ENCODE measurements around the gene ARHGAP32.

The ARHGAP32 gene

DNA sequence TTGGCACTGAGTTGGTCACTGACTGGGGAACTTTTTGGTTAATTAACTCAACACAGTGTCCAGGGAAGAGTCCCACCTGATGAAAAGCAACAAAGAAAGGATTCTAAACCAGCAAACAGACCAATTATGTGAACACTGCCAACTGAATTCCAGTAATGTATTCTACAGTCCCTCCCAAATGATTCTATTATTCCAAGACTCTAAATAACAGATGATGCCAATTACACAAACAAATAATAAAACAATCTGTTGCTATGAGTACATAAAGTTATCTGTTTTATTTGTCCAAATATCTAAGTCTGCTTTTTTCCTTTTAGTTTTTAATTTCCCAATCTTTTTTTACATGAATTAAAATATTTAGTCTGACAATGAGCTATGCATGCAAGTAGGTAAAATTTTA is 151.2 kb downstream of the ARHGAP32 start:
- no peak overlapping the region for H3K4me3 ChIP-seq (IDR thresholded peaks at IDR 0.05; ENCODE audit: insufficient read depth, low read depth, low read length)
- H3K79me2 ChIP-seq (ENCODE audit: insufficient read depth, low read depth) = no peaks in the 10 kb centered on the region
- no peak overlapping the region for H3K4me2 ChIP-seq
- no peaks in the 10 kb centered on the region for H3K4me1 ChIP-seq (ENCODE audit: low read depth, poor library complexity, severe bottlenecking)
- no peaks in the 10 kb centered on the region for H4K20me1 ChIP-seq (ENCODE audit: insufficient read depth)
- no peak overlapping the region for H2AFZ ChIP-seq (ENCODE audit: low read depth)
- no peak overlapping the region for H3K9ac ChIP-seq
- no peak overlapping the region for H3K27ac ChIP-seq
- no peaks in the 10 kb centered on the region for H3K36me3 ChIP-seq (ENCODE audit: insufficient read depth)
- no peaks in the 10 kb centered on the region for H3K27me3 ChIP-seq (ENCODE audit: insufficient read depth, low read depth)
- TF ChIP-seq, protein P1, sequence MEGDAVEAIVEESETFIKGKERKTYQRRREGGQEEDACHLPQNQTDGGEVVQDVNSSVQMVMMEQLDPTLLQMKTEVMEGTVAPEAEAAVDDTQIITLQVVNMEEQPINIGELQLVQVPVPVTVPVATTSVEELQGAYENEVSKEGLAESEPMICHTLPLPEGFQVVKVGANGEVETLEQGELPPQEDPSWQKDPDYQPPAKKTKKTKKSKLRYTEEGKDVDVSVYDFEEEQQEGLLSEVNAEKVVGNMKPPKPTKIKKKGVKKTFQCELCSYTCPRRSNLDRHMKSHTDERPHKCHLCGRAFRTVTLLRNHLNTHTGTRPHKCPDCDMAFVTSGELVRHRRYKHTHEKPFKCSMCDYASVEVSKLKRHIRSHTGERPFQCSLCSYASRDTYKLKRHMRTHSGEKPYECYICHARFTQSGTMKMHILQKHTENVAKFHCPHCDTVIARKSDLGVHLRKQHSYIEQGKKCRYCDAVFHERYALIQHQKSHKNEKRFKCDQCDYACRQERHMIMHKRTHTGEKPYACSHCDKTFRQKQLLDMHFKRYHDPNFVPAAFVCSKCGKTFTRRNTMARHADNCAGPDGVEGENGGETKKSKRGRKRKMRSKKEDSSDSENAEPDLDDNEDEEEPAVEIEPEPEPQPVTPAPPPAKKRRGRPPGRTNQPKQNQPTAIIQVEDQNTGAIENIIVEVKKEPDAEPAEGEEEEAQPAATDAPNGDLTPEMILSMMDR (conservative IDR thresholded peaks at IDR 0.05; ENCODE audit: low read depth, low read length) = no peak

- Histone ChIP-seq H3K4me3 (IDR thresholded peaks at IDR 0.05; ENCODE audit: insufficient read depth, low read depth, low read length) (no peak overlapping the region), H3K4me2 (no peak overlapping the region), H3K36me3 (ENCODE audit: insufficient read depth) (no peaks in the 10 kb centered on the region), H3K79me2 (ENCODE audit: insufficient read depth, low read depth) (no peaks in the 10 kb centered on the region), H3K27ac (no peak overlapping the region), H2AFZ (ENCODE audit: low read depth) (no peak overlapping the region), H3K4me1 (ENCODE audit: low read depth, poor library complexity, severe bottlenecking) (no peaks in the 10 kb centered on the region), H4K20me1 (ENCODE audit: insufficient read depth) (no peaks in the 10 kb centered on the region), H3K27me3 (ENCODE audit: insufficient read depth, low read depth) (no peaks in the 10 kb centered on the region), H3K9ac (no peak overlapping the region)
- TF ChIP-seq, protein P1 (conservative IDR thresholded peaks at IDR 0.05; ENCODE audit: low read depth, low read length) = no peak
These were observed 156.9 kb downstream of the ARHGAP32 start for GRCh38 chr11:129035244-129035643.

DNA sequence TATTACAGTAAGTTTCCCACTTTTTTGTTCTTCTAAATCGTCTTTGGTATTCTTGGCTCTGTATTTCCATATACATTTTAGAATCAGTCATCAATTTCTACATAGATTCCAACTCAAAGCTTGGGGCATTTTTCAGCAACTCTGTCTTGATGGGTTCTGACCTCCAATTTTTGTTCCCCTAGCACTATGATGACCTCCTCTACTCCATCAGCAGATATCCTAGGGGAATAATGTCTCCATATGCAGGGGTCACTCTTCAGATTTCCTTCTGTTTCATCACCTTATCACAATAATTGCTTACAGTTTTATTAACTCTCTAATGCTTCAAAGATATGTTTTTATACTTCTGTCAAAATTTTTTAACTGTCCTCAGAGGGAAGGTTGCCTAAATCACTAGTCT is 158.1 kb downstream of the ARHGAP32 start:
- Histone ChIP-seq H2AFZ (ENCODE audit: low read depth) (no peak overlapping the region), H3K79me2 (ENCODE audit: insufficient read depth, low read depth) (no peaks in the 10 kb centered on the region), H3K27ac (no peak overlapping the region), H3K4me3 (IDR thresholded peaks at IDR 0.05; ENCODE audit: insufficient read depth, low read depth, low read length) (no peak overlapping the region), H3K4me1 (ENCODE audit: low read depth, poor library complexity, severe bottlenecking) (no peaks in the 10 kb centered on the region), H4K20me1 (ENCODE audit: insufficient read depth) (no peaks in the 10 kb centered on the region), H3K27me3 (ENCODE audit: insufficient read depth, low read depth) (no peaks in the 10 kb centered on the region), H3K36me3 (ENCODE audit: insufficient read depth) (no peaks in the 10 kb centered on the region), H3K9ac (no peak overlapping the region), H3K4me2 (no peak overlapping the region)
- TF ChIP-seq, protein P1 (conservative IDR thresholded peaks at IDR 0.05; ENCODE audit: low read depth, low read length) = no peak

DNA sequence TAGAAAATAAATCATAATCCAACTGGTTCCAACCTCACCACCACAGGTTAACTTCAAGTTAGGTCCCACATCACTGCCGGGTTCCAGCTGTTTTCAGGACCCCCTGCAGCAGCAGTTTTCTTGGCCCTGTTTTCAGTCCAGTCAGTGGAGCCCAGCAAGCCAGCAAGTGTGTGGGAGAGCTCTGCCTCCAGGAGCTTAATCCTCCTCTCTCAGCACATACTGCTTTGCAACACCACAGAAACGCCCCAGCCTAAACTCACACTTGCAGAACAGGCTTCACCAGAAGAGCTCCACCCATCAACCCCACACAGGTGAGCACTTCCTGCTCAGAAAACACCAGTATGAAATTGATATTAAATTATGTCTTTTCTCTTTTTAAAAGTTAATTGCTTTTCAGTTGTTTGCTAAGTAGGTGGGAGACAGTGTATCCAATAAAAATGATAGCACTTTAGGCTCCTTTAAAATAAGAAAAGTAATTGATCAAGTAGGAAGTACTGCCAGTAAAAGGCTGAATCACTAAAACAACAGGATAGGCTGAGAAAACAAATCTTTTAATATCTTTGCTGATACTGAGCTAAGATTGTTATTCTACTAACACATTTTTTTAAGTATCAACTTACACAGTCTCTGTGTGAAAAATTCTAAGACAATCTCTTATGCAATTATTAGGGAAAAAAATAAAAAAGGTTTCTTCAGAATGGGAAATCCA is 168.0 kb downstream of the ARHGAP32 start:
- no peak overlapping the region for H3K9ac ChIP-seq
- no peaks in the 10 kb centered on the region for H3K4me1 ChIP-seq (ENCODE audit: low read depth, poor library complexity, severe bottlenecking)
- TF ChIP-seq, protein P1 (conservative IDR thresholded peaks at IDR 0.05; ENCODE audit: low read depth, low read length) = no peak
- H4K20me1 ChIP-seq (ENCODE audit: insufficient read depth) = no peaks in the 10 kb centered on the region
- H3K27me3 ChIP-seq (ENCODE audit: insufficient read depth, low read depth) = no peaks in the 10 kb centered on the region
- no peaks in the 10 kb centered on the region for H3K79me2 ChIP-seq (ENCODE audit: insufficient read depth, low read depth)
- H3K4me3 ChIP-seq (IDR thresholded peaks at IDR 0.05; ENCODE audit: insufficient read depth, low read depth, low read length) = no peak overlapping the region
- no peak overlapping the region for H3K4me2 ChIP-seq
- H3K36me3 ChIP-seq (ENCODE audit: insufficient read depth) = no peaks in the 10 kb centered on the region
- no peak overlapping the region for H3K27ac ChIP-seq
- H2AFZ ChIP-seq (ENCODE audit: low read depth) = no peak overlapping the region

All from KMS-11 (cell line).